Pulmonary artery endothelial cell (primary cell): ENCODE data around the gene ACKR2. TPM values are rescaled to one million over a fixed set of nuclear protein-coding genes. Genes with fewer than 3 reads are reported as not detected.

Experiments used
- DNase-seq: peaks from one replicate; pipeline ENCODE4 v3.0.0-alpha.2; 2011; ENCODE audit warnings: low read depth, low spot score
- total RNA-seq: library from RNA; depleted of rRNA; stranded (reverse); fragments of >200 nt; gene quantifications from 2 replicates; pipeline ENCODE4 v1.2.3, GENCODE V29; 2014

Gene ACKR2
- total RNA-seq, 1 donor from 2014 or later = not detected

GRCh38 chr3:42829083-42829627 lies 19.9 kb downstream of the ACKR2 start:
- no peak for DNase-seq

- DNase-seq = no peak
Observed at GRCh38 chr3:42829628-42830436, 20.6 kb downstream of the ACKR2 start.

- DNase-seq = no peak
Observed at GRCh38 chr3:42830437-42831320, 21.4 kb downstream of the ACKR2 start.

GRCh38 chr3:42831321-42831713 lies 22.1 kb downstream of the ACKR2 start:
- DNase-seq = no peak

- no peak for DNase-seq
Observed at GRCh38 chr3:42836150-42837123, 27.2 kb downstream of the ACKR2 start.

GRCh38 chr3:42838571-42838970 lies 29.3 kb downstream of the ACKR2 start:
- no peak for DNase-seq

GRCh38 chr3:42839616-42840015 lies 30.4 kb downstream of the ACKR2 start:
- DNase-seq = peak; percentile 8

- no peak for DNase-seq
Observed at GRCh38 chr3:42841332-42841731, 32.1 kb downstream of the ACKR2 start.

GRCh38 chr3:42843713-42844411 lies 34.6 kb downstream of the ACKR2 start:
- DNase-seq = no peak

- DNase-seq = no peak
Observed at GRCh38 chr3:42844412-42844713, 35.1 kb downstream of the ACKR2 start.

GRCh38 chr3:42844815-42845214 lies 35.6 kb downstream of the ACKR2 start:
- DNase-seq = no peak

- no peak for DNase-seq
Observed at GRCh38 chr3:42846685-42847522, 37.7 kb downstream of the ACKR2 start.

GRCh38 chr3:42847731-42848130 lies 38.5 kb downstream of the ACKR2 start:
- DNase-seq = no peak

GRCh38 chr3:42849017-42849416 lies 39.8 kb downstream of the ACKR2 start:
- DNase-seq = no peak

- DNase-seq = no peak
Observed at GRCh38 chr3:42850263-42850662, 41.0 kb downstream of the ACKR2 start.

GRCh38 chr3:42851228-42851834 lies 42.1 kb downstream of the ACKR2 start:
- no peak for DNase-seq

GRCh38 chr3:42852441-42852840 lies 43.2 kb downstream of the ACKR2 start:
- DNase-seq = no peak

- no peak for DNase-seq
Observed at GRCh38 chr3:42853056-42853455, 43.8 kb downstream of the ACKR2 start.

- no peak for DNase-seq
Observed at GRCh38 chr3:42853739-42854302, 44.6 kb downstream of the ACKR2 start.
